ENCODE measurements around the gene GP1BB.

Gene GP1BB

DNA sequence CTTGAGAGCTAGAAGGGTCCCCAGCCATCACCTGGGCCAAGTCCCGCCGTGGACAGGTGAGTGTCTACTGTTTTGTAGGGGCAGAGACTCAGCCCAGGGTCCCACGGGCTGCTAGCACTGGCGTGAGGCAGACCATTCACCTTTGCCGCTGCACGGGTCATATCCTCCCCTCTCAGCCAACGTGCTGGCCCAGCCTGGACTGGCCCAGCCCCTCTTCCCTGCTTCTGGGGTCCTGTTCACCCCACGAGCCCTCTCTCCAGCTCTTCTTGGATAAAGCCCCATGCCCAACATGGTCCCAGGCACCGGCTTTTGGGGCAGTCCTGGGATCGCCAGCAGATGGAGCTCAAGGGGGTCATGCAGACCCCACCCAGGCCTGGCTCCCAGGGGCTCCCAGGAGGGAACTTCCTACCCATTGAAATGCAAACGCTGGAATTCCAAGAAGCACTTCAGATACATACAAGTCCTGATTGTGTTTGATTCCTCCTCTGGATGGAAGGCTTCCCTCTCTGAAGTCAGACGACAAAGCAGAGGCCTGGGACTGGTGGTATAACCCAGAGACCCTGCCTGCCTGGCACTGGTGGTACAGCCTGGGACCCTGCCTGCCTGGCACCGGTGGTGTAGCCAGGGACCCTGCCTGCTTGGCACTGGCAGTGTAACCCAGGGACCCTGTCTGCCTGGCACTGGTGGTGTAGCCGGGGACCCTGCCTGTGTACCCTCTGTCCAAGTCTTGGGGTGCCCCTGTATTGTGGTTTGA, 18.0 kb upstream of the GP1BB start:
- TF ChIP-seq, protein P1, sequence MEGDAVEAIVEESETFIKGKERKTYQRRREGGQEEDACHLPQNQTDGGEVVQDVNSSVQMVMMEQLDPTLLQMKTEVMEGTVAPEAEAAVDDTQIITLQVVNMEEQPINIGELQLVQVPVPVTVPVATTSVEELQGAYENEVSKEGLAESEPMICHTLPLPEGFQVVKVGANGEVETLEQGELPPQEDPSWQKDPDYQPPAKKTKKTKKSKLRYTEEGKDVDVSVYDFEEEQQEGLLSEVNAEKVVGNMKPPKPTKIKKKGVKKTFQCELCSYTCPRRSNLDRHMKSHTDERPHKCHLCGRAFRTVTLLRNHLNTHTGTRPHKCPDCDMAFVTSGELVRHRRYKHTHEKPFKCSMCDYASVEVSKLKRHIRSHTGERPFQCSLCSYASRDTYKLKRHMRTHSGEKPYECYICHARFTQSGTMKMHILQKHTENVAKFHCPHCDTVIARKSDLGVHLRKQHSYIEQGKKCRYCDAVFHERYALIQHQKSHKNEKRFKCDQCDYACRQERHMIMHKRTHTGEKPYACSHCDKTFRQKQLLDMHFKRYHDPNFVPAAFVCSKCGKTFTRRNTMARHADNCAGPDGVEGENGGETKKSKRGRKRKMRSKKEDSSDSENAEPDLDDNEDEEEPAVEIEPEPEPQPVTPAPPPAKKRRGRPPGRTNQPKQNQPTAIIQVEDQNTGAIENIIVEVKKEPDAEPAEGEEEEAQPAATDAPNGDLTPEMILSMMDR (IDR thresholded peaks at IDR 0.05; ENCODE audit: low read depth, low read length): no peak
- no peak for DNase-seq (ENCODE audit: extremely low read depth, low read depth)

DNA sequence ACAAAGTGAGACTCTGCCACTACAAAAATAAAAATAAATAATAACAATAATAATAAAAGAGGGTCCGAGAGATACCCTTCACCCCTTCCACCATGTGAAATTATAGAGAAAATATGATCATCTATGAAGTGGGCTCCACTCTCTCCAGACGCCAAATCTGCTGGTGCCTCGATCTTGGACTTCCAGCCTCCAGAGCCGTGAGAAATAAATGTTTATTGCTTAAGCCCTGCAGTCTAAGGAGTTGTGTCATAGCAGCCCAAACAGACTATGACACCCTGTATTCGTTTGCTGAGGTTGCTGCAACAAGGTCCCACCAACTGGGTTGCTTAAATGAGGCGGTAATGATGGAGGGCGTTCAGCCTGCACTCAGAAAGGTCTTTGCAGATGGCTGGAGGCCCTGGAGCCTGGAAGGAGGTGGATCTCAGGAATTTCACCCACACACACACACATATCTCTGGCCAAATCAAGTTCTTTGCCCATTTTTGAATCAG, 16.6 kb upstream of the GP1BB start:
- DNase-seq (ENCODE audit: extremely low read depth, low read depth): no peak
- TF ChIP-seq, protein P1 (IDR thresholded peaks at IDR 0.05; ENCODE audit: low read depth, low read length): no peak

DNA sequence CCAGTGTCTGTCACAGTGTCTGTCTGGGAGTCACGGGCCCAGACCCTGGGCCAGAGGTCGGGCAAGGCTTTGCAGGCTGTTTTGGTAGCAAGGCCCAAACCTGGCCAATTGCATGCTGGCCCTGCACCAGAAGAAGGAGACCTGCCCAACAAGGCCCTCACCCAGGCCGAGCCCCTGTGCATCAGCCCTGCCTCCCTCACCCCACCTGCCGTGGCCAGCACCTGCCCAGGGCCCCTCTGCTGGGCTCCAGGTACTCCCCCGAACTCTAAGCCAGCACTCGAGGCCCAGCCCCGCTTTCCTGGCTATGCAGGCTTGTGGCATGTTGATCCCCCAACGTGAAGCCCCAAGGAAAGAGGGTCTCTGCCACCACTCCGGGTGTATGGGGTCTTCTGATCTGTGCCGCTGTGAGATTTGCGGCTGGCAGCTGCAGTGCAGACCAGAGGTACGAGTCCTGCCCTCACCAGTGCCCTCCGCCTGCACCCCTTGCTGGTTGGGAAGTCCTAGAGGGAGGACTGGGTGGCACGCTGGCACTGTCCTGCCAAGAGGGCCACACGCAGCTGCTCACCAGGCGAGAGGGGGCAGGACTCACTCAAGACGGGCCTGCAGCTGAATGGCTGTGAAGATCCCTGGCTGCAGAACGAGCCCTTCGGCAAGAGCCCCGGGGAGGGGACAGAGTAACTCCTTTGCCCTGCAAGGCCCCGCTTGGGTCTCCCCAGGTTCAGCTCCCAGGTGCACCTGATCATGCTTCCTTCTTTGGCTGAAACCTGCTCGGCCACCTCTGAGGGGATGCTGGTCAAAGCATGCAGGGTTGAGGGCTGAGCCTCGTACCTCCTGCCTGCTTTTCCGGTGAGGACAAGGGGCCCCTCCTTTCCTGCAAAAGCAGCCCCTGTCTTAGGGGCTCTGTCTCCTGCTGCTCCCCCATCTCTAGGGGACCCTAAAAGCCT, 15.7 kb upstream of the GP1BB start:
- TF ChIP-seq, protein P1 (IDR thresholded peaks at IDR 0.05; ENCODE audit: low read depth, low read length): no peak
- no peak for DNase-seq (ENCODE audit: extremely low read depth, low read depth)

DNA sequence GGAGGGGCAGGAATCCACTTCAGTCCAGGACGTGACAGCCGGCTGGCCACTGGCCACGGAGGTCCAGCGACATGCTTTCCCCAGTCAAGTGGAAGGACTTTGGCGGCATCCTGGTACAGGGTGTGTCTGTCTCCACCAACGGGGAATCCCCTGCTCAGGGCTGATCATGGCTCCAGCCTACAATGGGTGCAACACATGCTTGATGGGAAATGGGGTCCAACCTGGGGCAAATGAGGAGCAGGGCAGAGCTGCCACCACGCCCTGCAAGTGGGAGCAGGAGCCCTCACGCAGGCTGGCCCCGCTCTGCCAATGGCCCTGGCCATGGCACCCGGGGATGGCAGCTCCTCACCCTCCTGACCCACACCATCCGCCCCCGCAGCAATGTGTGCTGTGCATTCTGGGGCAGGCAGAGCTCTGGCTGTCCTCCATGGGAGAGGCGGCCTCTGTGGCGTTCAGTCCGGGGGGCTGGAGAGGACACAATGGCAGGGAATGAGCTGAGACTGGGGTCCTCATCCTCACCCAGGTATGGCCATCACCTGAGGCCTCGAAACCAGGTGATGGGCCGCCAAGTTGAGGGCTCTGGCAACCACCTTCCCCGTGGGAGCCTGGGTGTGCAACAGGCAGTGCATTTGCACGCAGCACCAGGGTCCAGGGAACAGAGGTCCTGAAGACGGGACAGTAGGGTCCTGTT, 14.9 kb upstream of the GP1BB start:
- TF ChIP-seq, protein P1 (IDR thresholded peaks at IDR 0.05; ENCODE audit: low read depth, low read length): no peak
- DNase-seq (ENCODE audit: extremely low read depth, low read depth): no peak

DNA sequence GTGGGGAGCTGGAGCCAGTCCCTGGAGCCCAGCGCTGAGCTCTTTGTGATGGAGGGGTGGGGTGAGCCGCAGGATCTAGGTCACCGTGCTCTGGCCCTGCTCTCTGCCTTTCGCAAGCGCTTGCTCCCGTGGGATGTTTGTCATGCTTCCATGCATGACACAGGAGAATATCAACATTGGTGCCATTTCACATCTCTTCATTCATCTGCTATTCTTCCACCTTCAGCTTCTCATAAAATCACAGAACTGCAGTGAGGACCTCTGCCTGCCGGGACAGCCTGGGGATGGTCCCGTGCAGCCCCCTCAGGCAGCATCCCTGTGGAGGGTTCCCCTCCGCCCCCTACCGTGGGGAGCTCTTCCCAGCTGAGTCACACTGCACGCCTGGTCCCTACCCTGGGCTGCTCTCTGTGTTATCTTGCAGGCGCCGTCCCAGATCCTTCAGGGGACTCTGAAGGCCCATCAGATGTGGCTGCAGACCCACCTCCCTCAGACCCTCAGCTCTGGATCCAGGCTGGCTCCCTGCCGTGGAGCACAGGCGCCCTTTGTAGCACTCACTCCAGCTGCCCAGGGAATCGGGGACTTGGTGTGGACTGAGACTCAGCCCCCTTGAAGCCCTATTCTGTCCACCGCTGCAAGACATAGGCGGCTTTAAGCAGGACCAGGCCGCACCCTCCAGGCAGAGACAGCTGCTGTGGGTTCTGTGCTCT, 14.1 kb upstream of the GP1BB start:
- no peak for DNase-seq (ENCODE audit: extremely low read depth, low read depth)
- TF ChIP-seq, protein P1 (IDR thresholded peaks at IDR 0.05; ENCODE audit: low read depth, low read length): no peak

DNA sequence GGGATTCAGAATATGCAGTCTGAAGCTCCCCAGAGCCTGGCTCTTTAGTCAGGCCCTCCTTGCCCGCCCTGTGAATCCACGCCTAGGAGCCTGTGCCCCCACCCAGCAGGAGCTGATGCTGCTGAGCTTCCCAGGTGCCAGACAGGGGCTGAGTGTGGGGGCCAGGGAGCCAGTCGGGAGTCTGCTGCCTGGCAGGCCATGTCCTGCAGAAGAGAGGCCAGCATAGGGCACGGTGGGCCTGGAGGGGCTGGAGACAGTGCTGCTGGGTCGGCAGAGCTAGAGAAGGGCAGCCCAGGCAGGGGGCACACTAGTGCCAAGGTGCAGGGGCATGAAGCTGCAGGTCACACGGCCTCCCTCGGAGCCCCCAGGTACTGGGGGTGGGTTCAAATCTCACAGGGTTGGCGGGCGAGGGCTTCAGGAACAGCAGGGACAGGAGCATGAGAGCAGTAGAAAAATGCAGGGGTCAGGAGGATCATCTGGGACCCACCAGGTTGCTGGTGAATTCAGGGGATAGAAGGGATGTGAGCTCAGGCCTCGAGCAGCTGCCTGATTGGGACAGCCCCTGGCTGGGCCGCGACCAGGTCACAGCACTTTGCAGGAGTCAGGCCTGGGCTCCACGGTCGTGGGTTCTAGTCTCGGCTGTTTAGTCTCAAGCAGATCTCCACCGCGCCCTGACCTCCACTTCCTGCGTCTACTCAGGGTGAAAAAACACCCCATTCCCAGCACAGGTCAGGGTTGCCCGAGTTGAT, 13.1 kb upstream of the GP1BB start:
- TF ChIP-seq, protein P1 (IDR thresholded peaks at IDR 0.05; ENCODE audit: low read depth, low read length): no peak
- no peak for DNase-seq (ENCODE audit: extremely low read depth, low read depth)
